ENCODE measurements around the gene KRTAP10-3.

Gene KRTAP10-3

GRCh38 chr21:44539046-44539445, 19.5 kb downstream of the KRTAP10-3 start:
- Histone ChIP-seq H4K20me1 (ENCODE audit: low read depth, low read length) (no peaks in the 10 kb centered on the region), H3K36me3 (ENCODE audit: low read length) (no peaks in the 10 kb centered on the region), H3K9me3 (ENCODE audit: insufficient read depth, low read length) (0 out of 2 replicates have a peak, but pooled peaks cover 9% of the 10 kb centered on the region), H3K27me3 (ENCODE audit: low read length) (no peaks in the 10 kb centered on the region), H3F3A (ENCODE audit: insufficient read depth) (no peaks in the 10 kb centered on the region), H3K9ac (ENCODE audit: low read length) (no peak overlapping the region), H3K4me3 (ENCODE audit: insufficient read depth, low read length, poor library complexity, severe bottlenecking) (no peak overlapping the region), H3K27ac (ENCODE audit: low read depth, low read length) (no peak overlapping the region), H3K4me2 (ENCODE audit: low read depth, low read length, poor library complexity, severe bottlenecking) (no peak overlapping the region), H3K79me2 (ENCODE audit: insufficient read depth, low read length) (no peaks in the 10 kb centered on the region), H2AFZ (ENCODE audit: low read depth, low read length, severe bottlenecking) (no peak overlapping the region), H3K9me2 (replicated peaks; ENCODE audit: insufficient read depth, low read length) (no peaks in the 10 kb centered on the region)
- TF ChIP-seq EZH2phosphoT487 (conservative IDR thresholded peaks at IDR 0.05; ENCODE audit: low read length) = no peak
- TF ChIP-seq CTCF (IDR thresholded peaks at IDR 0.05; ENCODE audit: insufficient read depth, low read length, poor library complexity, severe bottlenecking) = no peak

DNA sequence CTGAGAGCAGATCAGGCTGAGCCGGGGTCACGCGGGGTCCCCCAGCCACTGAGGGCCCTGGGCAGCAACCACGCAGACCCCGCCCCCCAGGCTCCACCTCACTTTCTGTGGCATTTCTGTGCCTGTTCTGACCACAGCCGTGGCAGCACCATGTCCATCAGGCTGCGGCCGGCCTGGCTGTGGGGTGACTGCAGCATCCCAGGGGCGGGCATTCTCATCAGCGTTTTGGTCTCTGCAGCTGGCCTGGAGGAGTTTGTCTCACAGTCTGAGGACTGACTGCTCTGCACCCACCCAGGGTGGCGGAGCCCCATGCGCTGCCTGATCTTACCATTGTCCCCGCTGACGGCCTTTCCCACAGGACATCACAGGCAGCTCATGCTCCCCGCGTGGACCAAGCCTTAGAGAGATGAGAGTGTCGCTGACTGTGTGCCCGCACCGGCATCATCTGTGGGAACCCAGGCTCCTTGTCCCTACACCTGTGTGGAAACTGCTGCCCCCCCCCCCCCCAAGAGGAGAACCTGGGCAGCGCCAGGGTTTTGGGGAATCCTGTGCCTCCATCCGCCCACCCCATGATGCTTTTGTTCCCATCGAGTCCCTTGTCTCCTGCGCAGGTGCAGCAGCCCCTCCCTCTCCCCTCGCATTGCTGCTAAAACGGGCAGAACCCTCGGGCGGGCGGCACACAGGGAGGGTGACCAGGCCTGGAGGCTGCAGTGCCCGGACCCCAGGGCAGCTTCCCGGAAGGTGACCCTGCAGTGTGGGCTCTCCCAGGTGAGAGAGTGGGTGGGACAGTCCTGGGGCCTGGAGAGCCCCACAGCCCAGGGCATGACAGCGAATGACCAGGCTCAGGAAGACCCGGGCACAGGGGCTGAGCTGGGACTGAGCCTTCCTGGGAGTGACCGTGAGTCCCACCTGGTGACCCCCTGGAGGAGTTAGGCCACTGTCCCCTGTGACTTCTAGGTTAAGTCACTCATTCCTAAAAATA, 20.4 kb downstream of the KRTAP10-3 start:
- Histone ChIP-seq H3K9me2 (replicated peaks; ENCODE audit: insufficient read depth, low read length) (no peaks in the 10 kb centered on the region), H2AFZ (ENCODE audit: low read depth, low read length, severe bottlenecking) (no peak overlapping the region), H3K79me2 (ENCODE audit: insufficient read depth, low read length) (no peaks in the 10 kb centered on the region), H4K20me1 (ENCODE audit: low read depth, low read length) (no peaks in the 10 kb centered on the region), H3F3A (ENCODE audit: insufficient read depth) (no peaks in the 10 kb centered on the region), H3K9ac (ENCODE audit: low read length) (no peak overlapping the region), H3K36me3 (ENCODE audit: low read length) (no peaks in the 10 kb centered on the region), H3K9me3 (ENCODE audit: insufficient read depth, low read length) (0 out of 2 replicates have a peak, but pooled peaks cover 6% of the 10 kb centered on the region), H3K27me3 (ENCODE audit: low read length) (no peaks in the 10 kb centered on the region), H3K4me3 (ENCODE audit: insufficient read depth, low read length, poor library complexity, severe bottlenecking) (no peak overlapping the region), H3K4me2 (ENCODE audit: low read depth, low read length, poor library complexity, severe bottlenecking) (no peak overlapping the region), H3K27ac (ENCODE audit: low read depth, low read length) (no peak overlapping the region)
- TF ChIP-seq CTCF (IDR thresholded peaks at IDR 0.05; ENCODE audit: insufficient read depth, low read length, poor library complexity, severe bottlenecking) (no peak), EZH2phosphoT487 (conservative IDR thresholded peaks at IDR 0.05; ENCODE audit: low read length) (no peak)

DNA sequence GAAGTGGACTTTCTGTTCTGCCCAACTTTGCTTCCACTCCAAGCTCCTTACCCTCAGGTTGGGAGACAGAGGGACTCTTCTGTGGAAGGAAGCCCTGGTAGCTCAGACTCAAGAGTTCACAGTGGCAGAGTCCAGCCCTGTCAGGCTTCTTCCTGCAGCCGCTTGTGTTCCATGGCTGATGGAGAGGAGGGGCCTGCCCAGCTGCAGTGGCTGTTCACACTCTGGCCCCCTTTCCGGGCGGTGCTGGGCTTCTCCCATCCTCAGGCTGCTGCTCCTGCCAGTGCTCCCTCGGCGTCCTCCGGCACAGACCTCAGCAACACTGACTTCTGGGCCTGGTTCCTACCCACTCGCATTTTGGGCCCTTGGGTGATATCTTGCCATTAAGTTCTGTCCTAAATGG, 22.6 kb downstream of the KRTAP10-3 start:
- Histone ChIP-seq H3K4me2 (ENCODE audit: low read depth, low read length, poor library complexity, severe bottlenecking) (no peak overlapping the region), H3K9ac (ENCODE audit: low read length) (no peak overlapping the region), H2AFZ (ENCODE audit: low read depth, low read length, severe bottlenecking) (no peak overlapping the region), H3K4me3 (ENCODE audit: insufficient read depth, low read length, poor library complexity, severe bottlenecking) (no peak overlapping the region), H3K36me3 (ENCODE audit: low read length) (no peaks in the 10 kb centered on the region), H3K9me2 (replicated peaks; ENCODE audit: insufficient read depth, low read length) (no peaks in the 10 kb centered on the region), H3K9me3 (ENCODE audit: insufficient read depth, low read length) (no peaks in the 10 kb centered on the region), H3F3A (ENCODE audit: insufficient read depth) (no peaks in the 10 kb centered on the region), H3K27me3 (ENCODE audit: low read length) (no peaks in the 10 kb centered on the region), H4K20me1 (ENCODE audit: low read depth, low read length) (no peaks in the 10 kb centered on the region), H3K27ac (ENCODE audit: low read depth, low read length) (no peak overlapping the region), H3K79me2 (ENCODE audit: insufficient read depth, low read length) (no peaks in the 10 kb centered on the region)
- TF ChIP-seq EZH2phosphoT487 (conservative IDR thresholded peaks at IDR 0.05; ENCODE audit: low read length) = no peak
- TF ChIP-seq CTCF (IDR thresholded peaks at IDR 0.05; ENCODE audit: insufficient read depth, low read length, poor library complexity, severe bottlenecking) = no peak
